ENCODE results near the gene ANKFN1. TPM values are rescaled to one million over a fixed set of nuclear protein-coding genes. Genes with fewer than 3 reads are reported as not detected.
A peak's percentile ranks its signal among the peaks of the same experiment; 100 is the strongest.
"Not testable (repeated sequence)": the region's sequence is repeated elsewhere in the genome, so short reads cannot be mapped to it uniquely, and the experiment has no call there.

ANKFN1 gene
- polyA plus RNA-seq, 1 donor = 0.93 TPM

DNA sequence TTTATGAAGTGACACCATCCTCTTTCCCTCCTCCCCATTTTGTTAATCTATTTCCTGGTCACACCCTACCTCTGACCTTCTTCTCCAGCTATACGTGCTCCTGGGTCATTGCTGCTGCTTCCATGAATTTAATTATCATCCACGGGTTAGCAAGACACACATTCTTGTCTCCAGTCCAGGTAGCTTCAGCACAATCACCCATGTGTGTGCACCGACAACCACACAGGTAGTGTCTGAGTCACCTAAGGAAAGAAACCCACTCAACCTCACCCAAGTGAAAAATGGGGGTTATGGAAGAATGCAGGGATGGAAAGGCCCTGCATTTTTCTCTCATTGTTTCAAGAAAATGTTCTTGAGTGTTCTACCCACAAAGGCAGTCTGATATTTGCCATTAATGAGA is 135.5 kb downstream of the ANKFN1 start:
- not testable (repeated sequence) for DNase-seq

- DNase-seq = no peak
Measured at GRCh38 chr17:56289321-56289720, 136.0 kb downstream of the ANKFN1 start.

GRCh38 chr17:56290101-56290801 is 137.0 kb downstream of the ANKFN1 start:
- DNase-seq = no peak

DNA sequence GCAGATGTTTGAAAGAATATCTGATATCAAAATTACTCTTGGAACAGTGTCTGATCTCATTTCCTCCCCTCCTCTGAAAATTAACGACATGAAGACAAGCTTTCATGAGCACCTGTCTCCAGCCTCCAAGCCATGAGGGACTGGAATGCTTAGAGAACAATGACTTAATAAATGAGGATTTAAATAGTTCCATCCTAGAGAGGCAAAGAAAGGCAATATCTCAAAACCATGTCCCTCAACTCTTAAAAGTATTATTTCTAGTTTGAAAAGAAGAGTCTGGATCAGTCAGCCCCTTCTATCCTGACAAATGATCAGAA is 137.5 kb downstream of the ANKFN1 start:
- DNase-seq = no peak

DNA sequence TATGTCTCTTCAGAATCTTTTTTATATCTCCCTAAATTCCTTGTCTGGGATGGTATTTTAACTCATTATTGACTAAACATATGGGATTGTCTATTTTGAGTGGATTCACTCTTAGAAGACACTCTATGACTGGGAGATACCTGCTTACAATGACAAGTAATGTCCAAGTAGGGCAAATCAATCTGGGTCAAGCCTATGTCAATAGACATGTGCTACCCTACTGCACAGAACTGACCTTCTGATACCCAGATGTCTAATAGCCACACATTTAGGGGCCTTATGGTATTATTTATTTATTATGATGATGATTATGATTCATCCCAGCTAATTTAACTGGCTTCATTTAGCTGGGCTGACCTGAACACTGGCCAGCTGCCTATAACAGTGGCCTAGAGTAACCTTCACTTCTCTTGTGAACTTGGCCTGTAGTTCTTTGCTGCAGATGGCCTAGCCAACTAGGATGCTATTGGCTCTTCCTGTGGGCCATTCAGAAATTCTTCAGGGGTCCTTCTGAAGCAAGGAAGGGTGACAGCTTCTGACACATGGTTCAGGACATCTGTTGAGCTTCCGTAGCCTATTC is 138.0 kb downstream of the ANKFN1 start:
- DNase-seq = no peak

GRCh38 chr17:56292010-56292409 is 138.7 kb downstream of the ANKFN1 start:
- DNase-seq = no peak

- no peak for DNase-seq
Measured at GRCh38 chr17:56292578-56292977, 139.3 kb downstream of the ANKFN1 start.

DNA sequence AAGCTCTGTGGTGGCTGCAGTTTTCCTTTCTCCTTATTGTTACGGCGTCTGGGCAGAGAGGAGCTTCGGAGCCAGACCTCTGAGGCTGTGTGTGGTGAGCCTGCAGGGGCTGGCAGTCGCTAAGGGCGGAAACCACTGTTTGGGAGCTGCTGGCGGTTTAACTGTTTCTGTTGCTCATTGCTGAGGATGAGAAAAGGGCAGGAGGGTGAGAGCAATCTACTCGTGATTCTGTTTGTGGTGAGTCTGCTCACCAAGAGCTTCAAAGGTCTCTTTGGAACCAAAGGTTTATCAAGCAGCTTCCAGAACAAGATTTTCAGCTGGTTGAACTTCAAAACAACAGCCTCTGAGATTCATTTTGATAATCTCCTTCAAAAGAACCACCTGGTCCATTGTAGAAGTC is 143.9 kb downstream of the ANKFN1 start:
- no peak for DNase-seq

DNA sequence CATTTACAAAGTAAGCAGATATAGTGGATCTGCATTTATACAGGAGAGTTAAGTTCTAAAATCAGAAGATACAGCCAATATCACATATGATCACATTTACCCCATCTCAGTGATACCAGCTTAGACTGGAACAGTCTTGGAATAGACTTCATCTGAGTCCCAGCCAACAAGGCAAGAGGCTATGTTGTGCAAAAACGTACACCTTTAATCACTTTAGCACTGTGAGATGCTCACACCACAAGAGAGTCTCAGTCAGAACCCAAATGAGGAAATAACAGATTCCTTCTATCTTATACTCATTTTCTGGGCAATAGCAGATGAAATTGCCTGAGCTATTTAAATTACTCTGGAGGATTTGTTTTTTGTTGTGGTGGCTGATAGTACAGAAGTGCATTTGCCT is 145.6 kb downstream of the ANKFN1 start:
- no peak for DNase-seq

- no peak for DNase-seq
Measured at GRCh38 chr17:56300144-56300543, 146.9 kb downstream of the ANKFN1 start.

DNA sequence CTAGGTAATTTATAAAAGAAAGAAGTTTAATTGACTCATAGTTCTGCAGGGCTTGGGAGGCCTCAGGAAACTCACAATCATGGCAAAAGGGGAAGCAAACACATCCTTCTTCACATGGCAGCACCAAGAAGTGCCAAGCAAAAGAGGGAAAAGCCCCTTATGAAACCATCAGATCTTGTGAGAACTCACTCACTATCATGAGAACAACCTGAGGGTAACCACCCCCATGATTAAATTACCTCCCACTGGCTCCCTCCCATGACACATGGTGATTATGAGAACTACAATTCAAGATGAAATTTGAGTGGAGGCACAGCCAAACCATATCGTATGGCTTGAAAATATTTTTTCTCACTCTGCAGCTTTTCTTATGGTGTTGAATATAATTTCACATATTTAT is 151.7 kb downstream of the ANKFN1 start:
- DNase-seq = no peak

GRCh38 chr17:56309897-56310296 is 156.6 kb downstream of the ANKFN1 start:
- DNase-seq = no peak

- DNase-seq = no peak
Measured at GRCh38 chr17:56310782-56311181, 157.5 kb downstream of the ANKFN1 start.

DNA sequence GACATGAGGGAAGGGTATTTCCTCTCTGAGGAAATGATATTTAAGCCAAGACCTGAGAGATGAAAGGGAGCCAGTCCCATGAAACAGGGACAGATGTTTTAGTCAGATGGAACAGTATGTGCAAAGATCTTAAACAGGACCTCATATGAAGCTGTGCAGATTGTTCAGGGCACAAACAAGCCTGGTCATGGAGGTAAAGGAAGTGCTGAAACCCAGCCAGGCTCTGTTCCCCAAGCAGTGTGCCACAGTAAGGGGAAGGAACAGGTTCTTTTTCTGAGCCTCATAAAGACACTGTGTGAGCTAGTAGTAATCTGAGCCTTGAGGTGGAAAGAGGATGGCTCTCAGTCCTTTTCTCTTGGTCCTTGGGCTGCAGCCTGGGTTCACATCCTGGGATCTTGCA is 159.9 kb downstream of the ANKFN1 start:
- no peak for DNase-seq

GRCh38 chr17:56314026-56314425 is 160.8 kb downstream of the ANKFN1 start:
- DNase-seq = no peak

- DNase-seq = no peak
Measured at GRCh38 chr17:56314984-56315602, 161.8 kb downstream of the ANKFN1 start.

- DNase-seq = no peak
Measured at GRCh38 chr17:56316604-56317003, 163.3 kb downstream of the ANKFN1 start.

- no peak for DNase-seq
Measured at GRCh38 chr17:56317351-56318208, 164.3 kb downstream of the ANKFN1 start.

DNA sequence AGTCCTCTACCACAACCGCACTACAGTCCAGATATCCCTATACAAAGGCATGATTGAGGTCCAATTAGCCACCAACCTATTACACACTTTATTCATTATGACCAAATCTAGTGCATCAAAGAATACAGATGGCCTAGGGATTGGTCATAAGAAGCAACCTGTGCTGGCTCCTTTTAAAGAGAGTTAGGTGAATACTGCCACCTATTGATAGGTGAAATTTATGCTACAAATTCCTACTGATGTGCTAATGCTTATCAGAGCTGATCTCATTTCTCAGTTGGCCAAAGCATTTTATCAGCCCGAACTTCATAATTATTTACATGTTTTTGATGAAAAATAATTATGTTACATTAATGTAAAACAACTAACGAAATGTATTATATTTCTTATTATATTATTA is 166.3 kb downstream of the ANKFN1 start:
- peak; percentile 53 for DNase-seq

- DNase-seq = no peak
Measured at GRCh38 chr17:56320443-56320842, 167.2 kb downstream of the ANKFN1 start.

GRCh38 chr17:56322991-56323390 is 169.7 kb downstream of the ANKFN1 start:
- DNase-seq = no peak

DNA sequence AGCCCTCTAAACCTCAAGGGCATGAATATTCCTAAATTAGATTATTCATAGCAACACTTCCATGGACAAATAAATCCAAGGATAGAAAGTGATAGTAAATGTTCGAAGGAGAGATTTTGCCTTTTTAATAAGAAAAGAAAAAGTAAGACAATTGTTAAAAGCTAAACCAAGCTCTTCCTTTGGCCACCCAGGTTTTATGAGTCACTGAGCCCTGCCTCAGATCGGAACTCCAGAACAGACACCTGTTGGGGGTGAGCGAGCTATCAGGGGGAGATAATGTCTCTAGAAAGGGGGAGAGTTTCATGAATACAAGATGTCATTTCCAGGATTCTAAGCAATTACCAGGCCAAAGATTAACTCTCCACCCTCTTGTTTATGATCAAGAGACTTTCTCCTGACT is 171.4 kb downstream of the ANKFN1 start:
- no peak for DNase-seq
